ENCODE data around the gene MED27.

MED27 gene

GRCh38 chr9:131831380-131832165, 248.1 kb downstream of the MED27 start:
- no peak for FAIRE-seq

GRCh38 chr9:131827821-131828369, 251.8 kb downstream of the MED27 start:
- no peak for FAIRE-seq

DNA sequence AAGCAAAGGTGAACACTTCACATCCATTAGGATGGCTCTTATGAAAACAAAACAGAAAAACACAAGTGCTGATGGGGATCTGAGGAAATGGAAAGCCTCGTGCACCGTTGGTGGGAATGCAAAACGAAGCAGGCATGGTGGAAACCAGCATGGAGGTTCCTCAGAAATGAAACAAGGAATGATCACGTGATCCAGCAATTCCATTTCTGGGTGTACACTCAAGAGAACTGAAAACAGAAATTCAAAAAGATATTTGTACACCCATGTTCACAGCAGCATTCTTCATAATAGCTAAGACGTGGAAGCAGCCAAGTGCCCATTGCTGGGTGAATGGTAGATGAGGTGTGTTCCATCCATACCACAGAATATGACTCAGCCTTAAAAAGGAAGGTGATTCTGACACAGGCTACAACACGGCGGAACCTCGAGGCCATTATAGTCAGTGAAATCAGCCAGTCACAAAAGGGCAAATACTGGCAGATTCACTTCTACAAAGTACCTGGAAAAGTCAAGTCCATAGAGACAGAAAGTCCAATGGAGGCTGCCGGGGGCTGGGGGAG, 252.6 kb downstream of the MED27 start:
- FAIRE-seq: no peak

DNA sequence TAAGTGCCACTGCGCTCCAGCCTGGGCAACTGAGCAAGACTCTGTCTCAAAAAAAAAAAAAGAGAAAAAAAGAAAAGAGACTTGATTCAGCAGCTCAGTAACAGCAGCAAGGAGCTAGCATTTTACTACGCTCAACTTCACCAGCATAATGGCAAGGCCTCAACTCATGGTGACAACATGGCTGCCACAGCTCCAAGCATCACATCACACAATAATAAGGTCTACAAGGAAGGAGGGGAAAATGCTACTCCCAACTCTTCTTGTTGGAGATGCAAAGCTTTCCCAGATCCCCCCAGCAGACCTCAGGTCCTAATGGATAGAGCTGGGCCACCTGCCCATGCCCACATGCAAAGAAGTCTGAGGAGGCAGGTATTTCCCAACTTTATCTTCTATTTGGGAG, 253.6 kb downstream of the MED27 start:
- no peak for FAIRE-seq

GRCh38 chr9:131824953-131825495, 254.6 kb downstream of the MED27 start:
- FAIRE-seq: no peak

DNA sequence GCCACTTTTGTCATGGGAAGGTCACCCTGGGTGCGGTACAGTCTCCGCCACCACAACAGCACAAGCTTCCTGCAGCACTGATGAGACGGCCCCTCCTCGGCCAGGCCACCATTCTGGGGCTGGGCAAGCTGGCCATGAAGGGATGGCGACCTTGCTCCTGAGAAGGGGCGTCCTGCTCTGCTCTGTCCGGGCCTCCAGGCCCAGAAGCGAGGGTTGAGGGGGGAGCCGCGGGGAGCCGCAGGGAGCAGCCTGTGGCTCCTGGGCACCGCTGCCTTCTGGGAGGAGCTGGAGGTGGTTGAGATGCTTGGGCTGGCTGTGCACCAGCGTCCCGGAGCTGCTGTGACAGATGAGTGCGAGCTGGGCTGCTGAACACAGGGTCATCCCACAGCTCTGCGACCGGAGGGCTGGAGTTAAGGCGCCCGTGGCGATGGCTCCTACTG, 255.5 kb downstream of the MED27 start:
- no peak for FAIRE-seq

DNA sequence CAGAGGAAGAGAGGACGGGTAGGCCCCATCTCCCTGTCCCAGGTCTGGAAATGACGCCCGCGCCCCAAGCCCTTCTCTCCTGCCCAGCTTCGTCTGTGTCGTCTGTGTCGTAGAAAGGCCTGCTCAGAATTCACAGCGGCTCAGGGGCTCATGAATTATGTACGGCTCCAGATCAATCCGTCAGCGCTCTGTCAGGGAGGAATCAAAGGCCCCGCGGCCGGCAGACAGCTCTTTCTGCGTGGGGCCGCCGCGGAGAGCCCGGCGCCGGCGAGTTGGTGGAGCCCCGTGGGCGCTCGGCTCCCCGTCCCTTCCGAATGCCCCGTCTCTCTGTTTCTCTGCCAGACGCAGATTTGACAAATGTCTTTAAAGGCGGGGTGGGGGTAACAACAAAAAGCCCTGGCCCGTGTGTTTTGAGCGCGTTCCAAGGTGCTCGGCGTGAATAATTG, 255.9 kb downstream of the MED27 start:
- FAIRE-seq: no peak

GRCh38 chr9:131818089-131818488, 261.6 kb downstream of the MED27 start:
- no peak for FAIRE-seq

DNA sequence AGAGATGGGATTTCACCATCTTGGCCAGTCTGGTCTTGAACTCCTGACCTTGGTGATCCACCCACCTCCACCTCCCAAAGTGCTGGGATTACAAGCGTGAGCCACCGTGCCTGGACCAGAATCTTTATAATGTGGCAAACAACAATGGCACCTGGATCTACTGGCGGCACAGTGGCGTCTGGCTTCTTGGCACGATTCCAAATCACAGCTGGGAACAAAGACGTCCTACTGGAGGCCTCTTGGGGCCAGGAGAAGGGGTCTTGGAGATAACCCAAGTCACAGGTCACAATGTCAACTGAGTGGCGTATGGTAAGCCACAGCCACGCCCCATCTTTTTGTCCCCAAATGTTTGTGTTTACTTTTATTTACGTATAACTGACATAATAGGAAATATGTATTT, 262.0 kb downstream of the MED27 start:
- FAIRE-seq: no peak

DNA sequence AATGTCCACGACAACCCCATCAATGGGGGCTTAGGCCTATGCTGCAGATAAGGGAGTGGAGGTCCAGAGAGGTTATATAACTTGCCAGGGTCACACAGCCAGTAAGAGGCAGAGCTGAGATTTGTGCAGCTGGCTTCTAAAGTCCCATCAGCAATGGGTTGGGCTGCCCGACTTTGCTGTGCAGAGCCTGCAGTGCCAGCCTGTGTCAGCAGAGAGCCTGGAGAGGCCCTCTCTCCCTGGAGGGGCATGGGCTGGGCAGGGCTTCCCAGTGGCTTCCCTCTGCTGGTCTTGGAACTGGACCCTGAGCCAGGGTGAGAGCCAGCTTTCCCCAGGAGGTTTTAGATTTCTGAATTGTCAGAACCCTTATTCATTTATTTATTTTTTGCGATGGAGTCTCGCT, 262.6 kb downstream of the MED27 start:
- FAIRE-seq: no peak

GRCh38 chr9:131815970-131816873, 263.4 kb downstream of the MED27 start:
- no peak for FAIRE-seq

DNA sequence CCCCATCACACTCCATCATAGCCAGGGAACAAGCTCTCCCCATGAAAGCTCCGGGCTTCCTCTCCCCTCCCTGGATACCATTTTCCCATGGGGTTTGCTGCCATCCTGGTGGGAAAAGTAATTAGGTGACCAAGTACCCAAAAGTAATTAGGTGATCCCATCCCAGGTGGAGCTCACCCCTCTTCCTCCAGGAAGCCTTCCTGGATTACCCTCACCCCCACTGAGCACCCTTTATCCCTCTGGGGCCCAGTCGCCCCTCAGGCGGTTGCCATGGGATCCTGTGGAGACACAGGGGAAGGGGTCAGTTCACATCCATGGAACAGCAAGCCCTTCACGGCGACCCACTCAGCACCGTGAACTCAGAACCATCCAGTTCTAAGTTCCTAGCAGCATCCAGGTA, 265.0 kb downstream of the MED27 start:
- no peak for FAIRE-seq

GRCh38 chr9:131813116-131813515, 266.6 kb downstream of the MED27 start:
- no peak for FAIRE-seq

- no peak for FAIRE-seq
These were observed 267.4 kb downstream of the MED27 start for GRCh38 chr9:131812116-131812790.

DNA sequence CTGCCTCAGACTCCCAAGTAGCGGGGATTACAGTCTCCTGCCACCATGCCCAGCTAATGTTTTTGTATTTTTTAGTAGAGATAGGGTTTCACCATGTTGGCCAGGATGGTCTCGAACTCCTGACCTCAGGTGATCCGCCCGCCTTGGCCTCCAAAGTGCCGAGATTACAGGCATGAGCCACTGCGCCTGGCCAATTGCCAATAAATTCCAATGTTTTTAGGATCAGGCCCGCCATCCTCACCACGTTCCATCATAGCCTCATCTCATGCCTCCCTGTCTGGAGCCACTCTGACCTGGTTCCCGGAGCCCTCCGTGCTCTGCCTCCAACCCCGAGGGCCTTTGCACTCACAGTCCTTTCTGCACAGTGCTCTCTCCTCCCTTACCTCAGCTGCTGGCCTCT, 268.3 kb downstream of the MED27 start:
- FAIRE-seq: no peak

DNA sequence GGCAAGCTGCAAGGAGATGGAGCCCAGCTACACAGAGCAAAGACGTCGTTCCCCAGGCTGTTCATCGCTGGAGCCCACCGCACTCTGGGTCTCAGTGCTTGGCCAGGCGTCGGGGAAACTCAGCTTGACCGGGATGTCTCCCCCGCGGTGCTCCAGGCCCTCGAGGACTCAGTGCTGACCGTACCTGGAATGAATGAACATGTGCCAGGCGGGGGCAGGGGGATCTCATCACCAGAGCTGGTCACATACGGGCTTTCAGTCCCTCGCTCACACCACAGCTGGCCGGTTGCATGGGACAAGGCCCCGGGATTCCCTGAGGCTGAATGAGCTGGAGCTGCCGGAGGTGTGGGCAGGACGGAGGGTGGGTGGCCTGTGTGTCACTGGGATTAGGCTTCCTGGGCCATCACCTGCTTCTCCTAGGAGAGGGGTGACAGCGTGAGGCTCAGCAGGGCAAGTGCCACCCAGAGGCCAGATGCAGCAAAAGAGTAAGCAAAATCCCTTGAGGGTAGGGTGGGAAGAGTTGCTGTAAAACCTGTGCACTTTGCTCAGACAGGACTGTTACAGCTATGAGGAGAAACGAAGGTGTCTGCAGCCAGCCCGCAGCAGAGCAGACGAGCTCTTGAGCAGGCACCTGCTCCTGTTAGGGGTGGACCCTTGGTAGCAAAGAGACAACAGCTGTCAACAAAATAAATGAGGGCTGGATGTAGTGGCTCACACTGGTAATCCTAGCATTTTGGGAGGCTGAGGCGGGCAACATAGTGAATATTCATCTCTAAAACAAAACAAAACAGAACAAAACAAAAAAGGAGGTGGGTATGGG, 269.1 kb downstream of the MED27 start:
- no peak for FAIRE-seq

Measured in colon (tissue), 2 donors.